Measurements from ENCODE around the gene MICU2. TPM values are rescaled to one million over a fixed set of nuclear protein-coding genes. Genes with fewer than 3 reads are reported as not detected.
A peak's percentile ranks its signal among the peaks of the same experiment; 100 is the strongest.

MICU2 gene
- total and polyA plus RNA-seq, 2 of the 13 experiments (the other 11 are each of a cell fraction or from before 2014, with no cell fraction given): 31.7 to 42.4 TPM

GRCh38 chr13:21476893-21477472 lies 127.0 kb downstream of the MICU2 start (continued):
- TF ChIP-seq CHCHD3 (CRISPR knock-in tag; IDR thresholded peaks at IDR 0.05) (no peak), ZNF235 (CRISPR knock-in tag; IDR thresholded peaks at IDR 0.05; ENCODE audit: borderline replicate concordance) (no peak), ETV6 (CRISPR knock-in tag; conservative IDR thresholded peaks at IDR 0.05) (no peak), ZFX (CRISPR knock-in tag; IDR thresholded peaks at IDR 0.05; ENCODE audit: low read depth) (peak; percentile 53), ATM (IDR thresholded peaks at IDR 0.05; ENCODE audit: borderline replicate concordance) (no peak), REST (IDR thresholded peaks at IDR 0.05; ENCODE audit: borderline replicate concordance in 1 of 2, low read depth in 1 of 2, low read length in 2 of 2) (no peak), SP140L (CRISPR knock-in tag; IDR thresholded peaks at IDR 0.05; ENCODE audit: borderline replicate concordance) (no peak), ZNF598 (CRISPR knock-in tag; IDR thresholded peaks at IDR 0.05; ENCODE audit: borderline replicate concordance) (no peak), PAF1 (CRISPR knock-in tag; IDR thresholded peaks at IDR 0.05) (no peak), SUZ12 (IDR thresholded peaks at IDR 0.05; ENCODE audit: low read depth, low read length) (no peak), PITX1 (CRISPR knock-in tag; IDR thresholded peaks at IDR 0.05) (peak; percentile 30; the same call in 1 of the 2 replicates), DMTF1 (CRISPR knock-in tag; IDR thresholded peaks at IDR 0.05) (no peak), ZNF10 (CRISPR knock-in tag; IDR thresholded peaks at IDR 0.05; ENCODE audit: borderline replicate concordance, low read depth) (no peak), KDM5B (CRISPR knock-in tag; IDR thresholded peaks at IDR 0.05; ENCODE audit: borderline replicate concordance) (no peak), ZNF782 (CRISPR knock-in tag; IDR thresholded peaks at IDR 0.05; ENCODE audit: borderline replicate concordance) (no peak), ZNF7 (CRISPR knock-in tag; IDR thresholded peaks at IDR 0.05) (peak; percentile 83), ZNF775 (CRISPR knock-in tag; IDR thresholded peaks at IDR 0.05; ENCODE audit: borderline replicate concordance) (no peak), KDM6A (CRISPR knock-in tag; IDR thresholded peaks at IDR 0.05; ENCODE audit: low read depth) (no peak), MYC (CRISPR knock-in tag; IDR thresholded peaks at IDR 0.05; ENCODE audit: borderline replicate concordance) (no peak), ELF4 (CRISPR knock-in tag; IDR thresholded peaks at IDR 0.05; ENCODE audit: borderline replicate concordance) (no peak), NFKB2 (CRISPR knock-in tag; IDR thresholded peaks at IDR 0.05; ENCODE audit: borderline replicate concordance) (no peak), THAP11 (CRISPR knock-in tag; IDR thresholded peaks at IDR 0.05) (no peak)
- TF ChIP-seq, protein P1, sequence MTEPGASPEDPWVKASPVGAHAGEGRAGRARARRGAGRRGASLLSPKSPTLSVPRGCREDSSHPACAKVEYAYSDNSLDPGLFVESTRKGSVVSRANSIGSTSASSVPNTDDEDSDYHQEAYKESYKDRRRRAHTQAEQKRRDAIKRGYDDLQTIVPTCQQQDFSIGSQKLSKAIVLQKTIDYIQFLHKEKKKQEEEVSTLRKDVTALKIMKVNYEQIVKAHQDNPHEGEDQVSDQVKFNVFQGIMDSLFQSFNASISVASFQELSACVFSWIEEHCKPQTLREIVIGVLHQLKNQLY (CRISPR knock-in tag; IDR thresholded peaks at IDR 0.05): no peak
- TF ChIP-seq, protein P2, sequence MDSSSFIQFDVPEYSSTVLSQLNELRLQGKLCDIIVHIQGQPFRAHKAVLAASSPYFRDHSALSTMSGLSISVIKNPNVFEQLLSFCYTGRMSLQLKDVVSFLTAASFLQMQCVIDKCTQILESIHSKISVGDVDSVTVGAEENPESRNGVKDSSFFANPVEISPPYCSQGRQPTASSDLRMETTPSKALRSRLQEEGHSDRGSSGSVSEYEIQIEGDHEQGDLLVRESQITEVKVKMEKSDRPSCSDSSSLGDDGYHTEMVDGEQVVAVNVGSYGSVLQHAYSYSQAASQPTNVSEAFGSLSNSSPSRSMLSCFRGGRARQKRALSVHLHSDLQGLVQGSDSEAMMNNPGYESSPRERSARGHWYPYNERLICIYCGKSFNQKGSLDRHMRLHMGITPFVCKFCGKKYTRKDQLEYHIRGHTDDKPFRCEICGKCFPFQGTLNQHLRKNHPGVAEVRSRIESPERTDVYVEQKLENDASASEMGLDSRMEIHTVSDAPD (CRISPR knock-in tag; IDR thresholded peaks at IDR 0.05): no peak

Data from HepG2 (cell line).